ENCODE results near the gene PLCL1.

PLCL1 gene

DNA sequence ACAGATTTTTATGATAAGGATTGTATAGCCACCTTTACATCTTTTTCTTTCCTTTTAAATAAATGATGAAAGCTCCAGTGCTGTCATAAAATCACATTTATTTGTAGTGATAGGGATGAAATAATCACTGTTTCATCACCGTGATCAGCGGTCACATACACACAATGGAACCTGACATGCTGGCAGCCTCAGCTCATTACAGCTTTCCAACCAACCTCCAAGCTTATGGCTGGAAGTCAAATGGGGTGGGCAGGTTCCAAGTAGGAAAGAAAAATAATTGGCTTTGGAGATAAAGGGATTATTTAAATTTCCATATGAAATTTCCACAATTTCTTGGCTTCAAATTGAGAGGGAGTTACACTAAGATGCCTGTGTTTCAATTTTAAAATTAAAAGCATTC, 251.3 kb downstream of the PLCL1 start:
- no peak overlapping the region for H3K4me3 ChIP-seq
- no peak overlapping the region for H3K27ac ChIP-seq
- no peak overlapping the region for H3K9ac ChIP-seq (ENCODE audit: insufficient read length)
- TF ChIP-seq EZH2 (IDR thresholded peaks at IDR 0.05) (no peak), POLR2AphosphoS5 (IDR thresholded peaks at IDR 0.05; ENCODE audit: borderline replicate concordance, low read depth, low read length) (no peak), FOXP2 (optimal IDR thresholded peaks at IDR 0.05; ENCODE audit: control extremely low read depth, extremely low read length, insufficient read depth) (no peak)
- H3K9me3 ChIP-seq (ENCODE audit: low read depth, low read length) = no peaks in the 10 kb centered on the region
- no peak for DNase-seq (ENCODE audit: low read depth, low spot score)
- no peaks in the 10 kb centered on the region for H3K36me3 ChIP-seq (ENCODE audit: insufficient read depth, low read length)

DNA sequence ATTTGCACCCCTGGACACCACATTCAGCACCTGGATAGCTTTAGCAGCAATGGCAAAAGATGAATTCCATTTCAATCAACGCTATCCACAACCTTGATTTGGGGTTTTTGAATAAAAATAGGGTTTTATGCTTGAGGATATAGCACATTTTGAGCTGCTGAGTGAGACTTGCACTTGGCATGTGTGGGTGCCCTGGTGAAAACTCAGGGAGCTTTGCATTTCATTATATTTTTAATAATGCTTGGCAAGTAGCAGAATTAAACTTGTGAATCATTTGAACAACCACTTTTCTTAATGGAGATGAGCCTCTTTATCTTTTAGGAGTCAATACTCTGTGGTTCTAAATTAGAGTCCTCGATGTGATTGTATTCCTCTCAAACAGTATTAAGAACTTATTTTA, 252.4 kb downstream of the PLCL1 start:
- TF ChIP-seq EZH2 (IDR thresholded peaks at IDR 0.05) = no peak
- no peak for TF ChIP-seq FOXP2 (optimal IDR thresholded peaks at IDR 0.05; ENCODE audit: control extremely low read depth, extremely low read length, insufficient read depth)
- TF ChIP-seq POLR2AphosphoS5 (IDR thresholded peaks at IDR 0.05; ENCODE audit: borderline replicate concordance, low read depth, low read length) = no peak
- Histone ChIP-seq H3K27ac (no peak overlapping the region), H3K9ac (ENCODE audit: insufficient read length) (no peak overlapping the region), H3K9me3 (ENCODE audit: low read depth, low read length) (no peaks in the 10 kb centered on the region), H3K36me3 (ENCODE audit: insufficient read depth, low read length) (no peaks in the 10 kb centered on the region), H3K4me3 (no peak overlapping the region)
- no peak for DNase-seq (ENCODE audit: low read depth, low spot score)

DNA sequence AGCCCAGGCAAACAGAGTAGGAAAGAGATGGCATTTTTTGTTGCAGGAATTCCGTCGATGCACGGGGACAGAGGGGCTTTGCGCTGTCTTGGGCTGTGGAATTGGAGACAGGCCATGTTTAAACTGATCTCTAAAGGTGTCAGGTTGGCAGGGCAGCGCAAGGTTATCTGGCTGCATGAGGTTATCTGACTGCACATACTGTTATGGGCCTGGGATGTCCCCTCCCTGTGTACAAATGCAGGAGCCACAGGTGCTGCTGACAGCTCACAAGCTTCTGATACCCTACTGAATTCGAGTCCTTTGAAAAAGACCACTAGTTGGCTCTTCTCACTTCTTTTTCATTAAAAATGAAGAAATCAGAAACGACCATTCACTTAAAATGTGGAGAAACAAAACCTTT, 255.4 kb downstream of the PLCL1 start:
- Histone ChIP-seq H3K27ac (no peak overlapping the region), H3K9me3 (ENCODE audit: low read depth, low read length) (no peaks in the 10 kb centered on the region), H3K36me3 (ENCODE audit: insufficient read depth, low read length) (no peaks in the 10 kb centered on the region), H3K9ac (ENCODE audit: insufficient read length) (no peak overlapping the region), H3K4me3 (no peak overlapping the region)
- TF ChIP-seq EZH2 (IDR thresholded peaks at IDR 0.05) (no peak), FOXP2 (optimal IDR thresholded peaks at IDR 0.05; ENCODE audit: control extremely low read depth, extremely low read length, insufficient read depth) (no peak), POLR2AphosphoS5 (IDR thresholded peaks at IDR 0.05; ENCODE audit: borderline replicate concordance, low read depth, low read length) (no peak)
- no peak for DNase-seq (ENCODE audit: low read depth, low spot score)

- no peak overlapping the region for H3K9ac ChIP-seq (ENCODE audit: insufficient read length)
- no peaks in the 10 kb centered on the region for H3K9me3 ChIP-seq (ENCODE audit: low read depth, low read length)
- no peak overlapping the region for H3K4me3 ChIP-seq
- H3K36me3 ChIP-seq (ENCODE audit: insufficient read depth, low read length) = no peaks in the 10 kb centered on the region
- TF ChIP-seq FOXP2 (optimal IDR thresholded peaks at IDR 0.05; ENCODE audit: control extremely low read depth, extremely low read length, insufficient read depth) (no peak), POLR2AphosphoS5 (IDR thresholded peaks at IDR 0.05; ENCODE audit: borderline replicate concordance, low read depth, low read length) (no peak), EZH2 (IDR thresholded peaks at IDR 0.05) (no peak)
- H3K27ac ChIP-seq = no peak overlapping the region
- no peak for DNase-seq (ENCODE audit: low read depth, low spot score)
Observed at GRCh38 chr2:198060277-198060676, 255.9 kb downstream of the PLCL1 start.

GRCh38 chr2:198062826-198063225, 258.4 kb downstream of the PLCL1 start:
- Histone ChIP-seq H3K9me3 (ENCODE audit: low read depth, low read length) (no peaks in the 10 kb centered on the region), H3K27ac (no peak overlapping the region), H3K4me3 (no peak overlapping the region), H3K36me3 (ENCODE audit: insufficient read depth, low read length) (no peaks in the 10 kb centered on the region), H3K9ac (ENCODE audit: insufficient read length) (no peak overlapping the region)
- TF ChIP-seq POLR2AphosphoS5 (IDR thresholded peaks at IDR 0.05; ENCODE audit: borderline replicate concordance, low read depth, low read length) = no peak
- TF ChIP-seq EZH2 (IDR thresholded peaks at IDR 0.05) = no peak
- no peak for TF ChIP-seq FOXP2 (optimal IDR thresholded peaks at IDR 0.05; ENCODE audit: control extremely low read depth, extremely low read length, insufficient read depth)
- no peak for DNase-seq (ENCODE audit: low read depth, low spot score)

GRCh38 chr2:198063242-198063641, 258.8 kb downstream of the PLCL1 start:
- Histone ChIP-seq H3K9ac (ENCODE audit: insufficient read length) (no peak overlapping the region), H3K27ac (no peak overlapping the region), H3K36me3 (ENCODE audit: insufficient read depth, low read length) (no peaks in the 10 kb centered on the region), H3K9me3 (ENCODE audit: low read depth, low read length) (no peaks in the 10 kb centered on the region), H3K4me3 (no peak overlapping the region)
- TF ChIP-seq EZH2 (IDR thresholded peaks at IDR 0.05) = no peak
- TF ChIP-seq POLR2AphosphoS5 (IDR thresholded peaks at IDR 0.05; ENCODE audit: borderline replicate concordance, low read depth, low read length) = no peak
- no peak for TF ChIP-seq FOXP2 (optimal IDR thresholded peaks at IDR 0.05; ENCODE audit: control extremely low read depth, extremely low read length, insufficient read depth)
- DNase-seq (ENCODE audit: low read depth, low spot score) = no peak

DNA sequence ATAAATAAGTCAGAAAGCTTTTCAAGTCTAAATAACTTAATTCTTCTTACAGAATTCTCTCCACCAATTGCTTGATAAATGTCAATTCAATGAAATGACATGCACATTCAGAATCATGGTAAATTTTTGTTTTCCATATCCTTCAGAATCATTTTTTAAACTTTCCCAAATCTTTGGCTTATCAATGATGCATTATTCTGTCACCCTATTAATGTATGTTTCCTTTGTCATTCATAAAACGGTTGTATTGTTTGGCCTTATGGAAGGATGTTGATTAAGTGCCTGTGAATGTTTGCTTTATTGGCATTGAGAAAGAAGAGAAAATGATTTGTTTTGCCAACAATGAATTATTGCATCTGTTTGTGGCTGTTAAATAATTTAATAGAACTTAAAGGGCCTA, 260.9 kb downstream of the PLCL1 start:
- Histone ChIP-seq H3K4me3 (no peak overlapping the region), H3K36me3 (ENCODE audit: insufficient read depth, low read length) (no peaks in the 10 kb centered on the region), H3K27ac (no peak overlapping the region), H3K9me3 (ENCODE audit: low read depth, low read length) (no peaks in the 10 kb centered on the region), H3K9ac (ENCODE audit: insufficient read length) (no peak overlapping the region)
- no peak for TF ChIP-seq FOXP2 (optimal IDR thresholded peaks at IDR 0.05; ENCODE audit: control extremely low read depth, extremely low read length, insufficient read depth)
- TF ChIP-seq POLR2AphosphoS5 (IDR thresholded peaks at IDR 0.05; ENCODE audit: borderline replicate concordance, low read depth, low read length) = no peak
- TF ChIP-seq EZH2 (IDR thresholded peaks at IDR 0.05) = no peak
- no peak for DNase-seq (ENCODE audit: low read depth, low spot score)

GRCh38 chr2:198066597-198066996, 262.2 kb downstream of the PLCL1 start:
- Histone ChIP-seq H3K27ac (no peak overlapping the region), H3K9ac (ENCODE audit: insufficient read length) (no peak overlapping the region), H3K9me3 (ENCODE audit: low read depth, low read length) (no peaks in the 10 kb centered on the region), H3K36me3 (ENCODE audit: insufficient read depth, low read length) (no peaks in the 10 kb centered on the region), H3K4me3 (no peak overlapping the region)
- no peak for DNase-seq (ENCODE audit: low read depth, low spot score)
- TF ChIP-seq EZH2 (IDR thresholded peaks at IDR 0.05) (no peak), FOXP2 (optimal IDR thresholded peaks at IDR 0.05; ENCODE audit: control extremely low read depth, extremely low read length, insufficient read depth) (no peak), POLR2AphosphoS5 (IDR thresholded peaks at IDR 0.05; ENCODE audit: borderline replicate concordance, low read depth, low read length) (no peak)

DNA sequence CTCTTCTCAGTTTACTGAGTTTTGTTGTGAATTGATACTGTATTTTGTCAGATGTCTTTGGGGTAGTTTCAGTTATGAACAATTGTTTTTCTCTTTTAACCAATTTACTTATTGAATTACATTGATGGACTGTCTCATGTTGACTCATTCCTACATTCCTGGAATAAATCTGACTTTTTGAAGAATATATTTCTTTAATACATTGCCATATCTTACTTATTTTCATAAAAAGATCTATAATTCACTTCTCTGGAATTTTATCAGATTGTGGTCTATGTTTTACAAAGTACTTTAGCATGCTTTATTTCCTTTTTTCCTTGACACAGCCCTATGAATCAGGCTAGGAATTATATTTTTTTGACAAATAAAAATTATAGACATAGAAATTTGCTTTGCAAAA, 268.3 kb downstream of the PLCL1 start:
- Histone ChIP-seq H3K4me3 (no peak overlapping the region), H3K36me3 (ENCODE audit: insufficient read depth, low read length) (no peaks in the 10 kb centered on the region), H3K9ac (ENCODE audit: insufficient read length) (no peak overlapping the region), H3K27ac (no peak overlapping the region), H3K9me3 (ENCODE audit: low read depth, low read length) (no peaks in the 10 kb centered on the region)
- no peak for DNase-seq (ENCODE audit: low read depth, low spot score)
- TF ChIP-seq POLR2AphosphoS5 (IDR thresholded peaks at IDR 0.05; ENCODE audit: borderline replicate concordance, low read depth, low read length) (no peak), EZH2 (IDR thresholded peaks at IDR 0.05) (no peak)

Measured in SK-N-MC (cell line).